ENCODE data around the gene ARHGEF25.

- TF ChIP-seq CTCF (IDR thresholded peaks at IDR 0.05; ENCODE audit: insufficient read depth, low read length, poor library complexity, severe bottlenecking): no peak
- TF ChIP-seq EZH2phosphoT487 (conservative IDR thresholded peaks at IDR 0.05; ENCODE audit: low read length): no peak
These were observed 9.8 kb downstream of the ARHGEF25 start for GRCh38 chr12:57620936-57621496.
